Smooth muscle cell (in vitro differentiated cells): Measurements from ENCODE around the gene RAB7A. TPM values are rescaled to one million over a fixed set of nuclear protein-coding genes. Genes with fewer than 3 reads are reported as not detected.

Experiments
- DNase-seq: peaks from one replicate; lab custom pipeline; 2025; ENCODE audit not compliant: unreplicated experiment; lab: John Stamatoyannopoulos, UW
- H2AFZ ChIP-seq: fragments of 200-600 bp; sonication (generic); 2 replicates; pipeline ENCODE4 v1.6.0; 2016; ENCODE audit warnings: antibody characterized with exemption, low read depth, mild to moderate bottlenecking
- H3F3A ChIP-seq: fragments of 200-600 bp; sonication (generic); 2 replicates; pipeline ENCODE4 v1.6.0; 2017; ENCODE audit warnings: antibody characterized with exemption, low read depth
- H3K27ac ChIP-seq: fragments of 200-600 bp; sonication (generic); 2 replicates; pipeline ENCODE4 v1.5.1; 2016; ENCODE audit warnings: low read depth, mild to moderate bottlenecking
- H3K27me3 ChIP-seq: fragments of 200-600 bp; sonication (generic); 2 replicates; pipeline ENCODE4 v1.6.1; 2016; ENCODE audit warnings: low read depth, mild to moderate bottlenecking
- H3K36me3 ChIP-seq: fragments of 200-600 bp; sonication (generic); 2 replicates; pipeline ENCODE4 v1.5.1; 2016; ENCODE audit warnings: low read depth
- H3K4me1 ChIP-seq: fragments of 200-600 bp; sonication (generic); 2 replicates; pipeline ENCODE4 v1.5.1; 2016; ENCODE audit warnings: low read depth
- H3K4me2 ChIP-seq: fragments of 200-600 bp; sonication (generic); 2 replicates; pipeline ENCODE4 v1.6.0; 2016; ENCODE audit warnings: mild to moderate bottlenecking
- H3K4me3 ChIP-seq: fragments of 200-600 bp; sonication (generic); 2 replicates; pipeline ENCODE4 v1.5.1; 2016; ENCODE audit warnings: mild to moderate bottlenecking
- H3K79me2 ChIP-seq: fragments of 200-600 bp; sonication (generic); 2 replicates; pipeline ENCODE4 v1.6.0; 2016; ENCODE audit warnings: low read depth, mild to moderate bottlenecking
- H3K9ac ChIP-seq: fragments of 200-600 bp; sonication (generic); 2 replicates; pipeline ENCODE4 v1.6.0; 2016; ENCODE audit warnings: low read depth
- H3K9me3 ChIP-seq: fragments of 200-600 bp; sonication (generic); replicated peaks from 2 replicates; pipeline ENCODE4 v1.5.1; 2016; ENCODE audit warnings: low read depth
- H4K20me1 ChIP-seq: fragments of 200-600 bp; sonication (generic); 2 replicates; pipeline ENCODE4 v1.6.0; 2016; ENCODE audit warnings: low read depth
- CTCF ChIP-seq: fragments of 200-600 bp; sonication (generic); IDR thresholded peaks from 2 replicates; pipeline ENCODE4 v1.5.1; 2017; ENCODE audit warnings: borderline replicate concordance, mild to moderate bottlenecking, antibody characterized with exemption; ENCODE audit not compliant: insufficient read depth, poor library complexity, severe bottlenecking
- WGBS: methylation state at CpG from one replicate; pipeline ENCODE4 v1.1.7; 2016; ENCODE audit warnings: low lambda C conversion rate; 5-methylcytosine and 5-hydroxymethylcytosine counted together
- polyA plus RNA-seq: library from polyadenylated mRNA; unstranded; fragments of >200 nt; fragmentation: Nextera tagmentation; extraction: Ambion mirVana; gene quantifications from 2 replicates; pipeline ENCODE4 v1.2.1, GENCODE V29; 2016
- total RNA-seq: library from RNA; depleted of rRNA; stranded (reverse); fragments of >200 nt; gene quantifications from 2 replicates; pipeline ENCODE4 v1.2.3, GENCODE V29; 2014

The RAB7A gene
- total and polyA plus RNA-seq, 2 experiments from 2014 or later = 103 to 169 TPM

GRCh38 chr3:128689060-128689459 lies 36.9 kb upstream of the RAB7A start:
- H3K27me3 ChIP-seq = no peaks in the 10 kb centered on the region
- no peak overlapping the region for H3K9ac ChIP-seq
- no peak overlapping the region for H2AFZ ChIP-seq
- no peak overlapping the region for H3K27ac ChIP-seq
- no peaks in the 10 kb centered on the region for H3K79me2 ChIP-seq
- WGBS = 93% methylated on average over 5 of the region's 5 CpGs
- no peak for TF ChIP-seq CTCF
- no peak overlapping the region for H3K4me2 ChIP-seq
- no peak overlapping the region for H3K4me3 ChIP-seq
- H3F3A ChIP-seq = no peaks in the 10 kb centered on the region
- no peaks in the 10 kb centered on the region for H4K20me1 ChIP-seq
- H3K9me3 ChIP-seq = no peaks in the 10 kb centered on the region
- DNase-seq = no peak
- no peaks in the 10 kb centered on the region for H3K4me1 ChIP-seq
- no peaks in the 10 kb centered on the region for H3K36me3 ChIP-seq

GRCh38 chr3:128693696-128694095 lies 32.3 kb upstream of the RAB7A start:
- Histone ChIP-seq H3K4me2 (no peak overlapping the region), H3K4me1 (no peaks in the 10 kb centered on the region)

GRCh38 chr3:128697341-128697740 lies 28.6 kb upstream of the RAB7A start:
- DNase-seq = no peak
- WGBS = 97% methylated on average over 8 of the region's 8 CpGs

More at GRCh38 chr3:128693696-128694095, 32.3 kb upstream of the RAB7A start:
- H3K36me3 ChIP-seq = no peaks in the 10 kb centered on the region
- H3K9ac ChIP-seq = no peak overlapping the region
- no peak overlapping the region for H3K4me3 ChIP-seq
- no peak for TF ChIP-seq CTCF
- H3K9me3 ChIP-seq = no peaks in the 10 kb centered on the region
- 46% methylated on average over 2 of the region's 2 CpGs for WGBS
- no peak for DNase-seq
- no peaks in the 10 kb centered on the region for H3K27me3 ChIP-seq
- no peaks in the 10 kb centered on the region for H4K20me1 ChIP-seq
- H3F3A ChIP-seq = no peaks in the 10 kb centered on the region
- H3K27ac ChIP-seq = no peak overlapping the region
- H2AFZ ChIP-seq = no peak overlapping the region
- H3K79me2 ChIP-seq = no peaks in the 10 kb centered on the region

More at GRCh38 chr3:128697341-128697740, 28.6 kb upstream of the RAB7A start:
- H2AFZ ChIP-seq = no peak overlapping the region
- H3K79me2 ChIP-seq = no peaks in the 10 kb centered on the region
- no peaks in the 10 kb centered on the region for H3K27me3 ChIP-seq
- H3K27ac ChIP-seq = no peak overlapping the region
- H3K9me3 ChIP-seq = no peaks in the 10 kb centered on the region
- H3K36me3 ChIP-seq = no peaks in the 10 kb centered on the region
- no peaks in the 10 kb centered on the region for H3F3A ChIP-seq
- no peaks in the 10 kb centered on the region for H4K20me1 ChIP-seq
- no peak overlapping the region for H3K4me3 ChIP-seq
- H3K4me1 ChIP-seq = no peaks in the 10 kb centered on the region
- no peak overlapping the region for H3K4me2 ChIP-seq
- no peak for TF ChIP-seq CTCF
- no peak overlapping the region for H3K9ac ChIP-seq
